ENCODE results near the gene MNS1.
"Not testable (repeated sequence)": the region's sequence is repeated elsewhere in the genome, so short reads cannot be mapped to it uniquely, and the experiment has no call there.

The MNS1 gene

GRCh38 chr15:56491110-56491722 lies 26.3 kb upstream of the MNS1 start:
- peak; percentile 88 for DNase-seq (ENCODE audit: low read depth)
- TF ChIP-seq CTCF (IDR thresholded peaks at IDR 0.05; ENCODE audit: low read length, missing control alignments): peak; percentile 99

GRCh38 chr15:56490461-56490860 lies 25.5 kb upstream of the MNS1 start:
- TF ChIP-seq CTCF (IDR thresholded peaks at IDR 0.05; ENCODE audit: low read length, missing control alignments): no peak
- H3K4me3 ChIP-seq (replicated peaks; ENCODE audit: low read depth, low read length): no peak overlapping the region
- no peak for DNase-seq (ENCODE audit: low read depth)

More at GRCh38 chr15:56491110-56491722, 26.3 kb upstream of the MNS1 start:
- H3K4me3 ChIP-seq (replicated peaks; ENCODE audit: low read depth, low read length): no peak overlapping the region

- not testable (repeated sequence) for H3K4me3 ChIP-seq (replicated peaks; ENCODE audit: low read depth, low read length); DNase-seq (ENCODE audit: low read depth)
Observed at GRCh38 chr15:56486206-56486605, 21.3 kb upstream of the MNS1 start.

GRCh38 chr15:56485426-56485825 lies 20.5 kb upstream of the MNS1 start:
- not testable (repeated sequence) for DNase-seq (ENCODE audit: low read depth); H3K4me3 ChIP-seq (replicated peaks; ENCODE audit: low read depth, low read length)

GRCh38 chr15:56484287-56484686 lies 19.4 kb upstream of the MNS1 start:
- no peak for DNase-seq (ENCODE audit: low read depth)
- H3K4me3 ChIP-seq (replicated peaks; ENCODE audit: low read depth, low read length): no peak overlapping the region
- no peak for TF ChIP-seq CTCF (IDR thresholded peaks at IDR 0.05; ENCODE audit: low read length, missing control alignments)

GRCh38 chr15:56475351-56475750 lies 10.4 kb upstream of the MNS1 start:
- no peak for TF ChIP-seq CTCF (IDR thresholded peaks at IDR 0.05; ENCODE audit: low read length, missing control alignments)
- H3K4me3 ChIP-seq (replicated peaks; ENCODE audit: low read depth, low read length): no peak overlapping the region
- DNase-seq (ENCODE audit: low read depth): no peak

GRCh38 chr15:56473017-56473416 lies 8.1 kb upstream of the MNS1 start:
- DNase-seq (ENCODE audit: low read depth): no peak
- no peak for TF ChIP-seq CTCF (IDR thresholded peaks at IDR 0.05; ENCODE audit: low read length, missing control alignments)
- no peak overlapping the region for H3K4me3 ChIP-seq (replicated peaks; ENCODE audit: low read depth, low read length)

GRCh38 chr15:56472278-56472677 lies 7.3 kb upstream of the MNS1 start:
- DNase-seq (ENCODE audit: low read depth): no peak
- no peak overlapping the region for H3K4me3 ChIP-seq (replicated peaks; ENCODE audit: low read depth, low read length)
- TF ChIP-seq CTCF (IDR thresholded peaks at IDR 0.05; ENCODE audit: low read length, missing control alignments): no peak
